GM23338 (cell line): Measurements from ENCODE around the gene MFN1. TPM values are rescaled to one million over a fixed set of nuclear protein-coding genes. Genes with fewer than 3 reads are reported as not detected.

Source experiments
- ATAC-seq: fragments of 200-7000 bp; cut with Tn5 transposase; 3 replicates; pipeline ENCODE4 v1.9.1; 2020
- DNase-seq: peaks from one replicate; pipeline ENCODE4 v3.0.0-alpha.2; 2015; ENCODE audit warnings: low spot score
- H2AFZ ChIP-seq: fragments of 200-600 bp; sonication (generic); 2 replicates; pipeline ENCODE4 v1.8.0; 2016; ENCODE audit warnings: antibody characterized with exemption, mild to moderate bottlenecking, moderate library complexity
- H3F3A ChIP-seq: fragments of 200-600 bp; sonication (generic); replicated peaks from 2 replicates; pipeline ENCODE4 v1.8.0; 2017; ENCODE audit warnings: antibody characterized with exemption, mixed run types, low read depth
- H3K27ac ChIP-seq: fragments of 200-600 bp; sonication (generic); 2 replicates; pipeline ENCODE4 v1.6.1; 2016; ENCODE audit warnings: low read depth
- H3K27me3 ChIP-seq: fragments of 200-600 bp; sonication (generic); 2 replicates; pipeline ENCODE4 v1.8.0; 2016; ENCODE audit warnings: mild to moderate bottlenecking, mixed run types, moderate library complexity; ENCODE audit not compliant: insufficient read depth
- H3K36me3 ChIP-seq: fragments of 200-600 bp; sonication (generic); 2 replicates; pipeline ENCODE4 v1.8.0; 2016; ENCODE audit warnings: mild to moderate bottlenecking; ENCODE audit not compliant: insufficient read depth
- H3K4me1 ChIP-seq: fragments of 200-600 bp; sonication (generic); 2 replicates; pipeline ENCODE4 v1.8.0; 2016; ENCODE audit warnings: mild to moderate bottlenecking, moderate library complexity; ENCODE audit not compliant: insufficient read depth
- H3K4me2 ChIP-seq: fragments of 200-600 bp; sonication (generic); 2 replicates; pipeline ENCODE4 v1.7.1; 2017; ENCODE audit warnings: mixed run types
- H3K4me3 ChIP-seq: fragments of 200-600 bp; sonication (generic); 2 replicates; pipeline ENCODE4 v1.6.1; 2016; ENCODE audit warnings: mixed run types
- H3K79me2 ChIP-seq: fragments of 200-600 bp; sonication (generic); replicated peaks from 2 replicates; pipeline ENCODE4 v1.8.0; 2017; ENCODE audit warnings: mild to moderate bottlenecking; ENCODE audit not compliant: insufficient read depth
- H3K9me2 ChIP-seq: fragments of 200-600 bp; sonication (generic); 2 replicates; pipeline ENCODE4 v1.8.0; 2017; ENCODE audit not compliant: insufficient read depth
- H4K20me1 ChIP-seq: fragments of 200-600 bp; sonication (generic); replicated peaks from 2 replicates; pipeline ENCODE4 v1.8.0; 2017; ENCODE audit warnings: mild to moderate bottlenecking; ENCODE audit not compliant: insufficient read depth
- H3K27ac Mint-ChIP-seq: 2 replicates; pipeline ENCODE4 v1.8.0; 2020; ENCODE audit warnings: inconsistent platforms, mild to moderate bottlenecking, moderate library complexity, mixed read lengths
- H3K27me3 Mint-ChIP-seq: 3 replicates; pipeline ENCODE4 v1.8.0; 2022; ENCODE audit warnings: low read depth, mild to moderate bottlenecking, moderate library complexity, mixed read lengths, inconsistent platforms; ENCODE audit not compliant: insufficient read depth, poor library complexity
- H3K36me3 Mint-ChIP-seq: 3 replicates; pipeline ENCODE4 v1.8.0; 2021; ENCODE audit warnings: low read depth, mild to moderate bottlenecking, inconsistent platforms, moderate library complexity, mixed read lengths
- H3K4me1 Mint-ChIP-seq: 3 replicates; pipeline ENCODE4 v1.8.0; 2020; ENCODE audit warnings: mild to moderate bottlenecking, inconsistent platforms, mixed read lengths
- H3K4me3 Mint-ChIP-seq: 3 replicates; pipeline ENCODE4 v1.8.0; 2021; ENCODE audit warnings: moderate library complexity, mild to moderate bottlenecking, inconsistent platforms, mixed read lengths
- H3K9me3 Mint-ChIP-seq: 3 replicates; pipeline ENCODE4 v1.8.0; 2020; ENCODE audit warnings: moderate library complexity, mild to moderate bottlenecking, inconsistent platforms, mixed read lengths
- CREB1 ChIP-seq: fragments of 250-450 bp; sonication (Bioruptor Pico); IDR thresholded peaks from 2 replicates; pipeline ENCODE4 v1.5.0; 2020; ENCODE audit warnings: low read depth, mild to moderate bottlenecking, moderate library complexity
- CTCF ChIP-seq, 2 experiments: fragments of 200-600 bp in 1 of 2; sonication (generic) in 1 of 2; conservative IDR thresholded peaks; 2 replicates each; pipeline versions ENCODE4 v1.5.1 to v1.6.1; 2016 to 2017; ENCODE audit warnings: antibody characterized with exemption in 2 of 2, low read depth in 2 of 2, mild to moderate bottlenecking in 2 of 2, moderate library complexity in 1 of 2
- EZH2 ChIP-seq: fragments of 200-600 bp; sonication (generic); IDR thresholded peaks from one replicate; pipeline ENCODE4 v1.8.0; 2017; ENCODE audit warnings: antibody characterized with exemption, mild to moderate bottlenecking, low read depth; ENCODE audit not compliant: unreplicated experiment
- EZH2phosphoT487 ChIP-seq: fragments of 200-600 bp; sonication (generic); IDR thresholded peaks from one replicate; pipeline ENCODE4 v1.8.1; 2018; ENCODE audit warnings: antibody characterized with exemption; ENCODE audit not compliant: unreplicated experiment
- JUNB ChIP-seq: IDR thresholded peaks from one replicate; pipeline ENCODE4 v1.6.1; 2016; ENCODE audit warnings: antibody characterized with exemption; ENCODE audit not compliant: unreplicated experiment
- POLR2AphosphoS5 ChIP-seq: IDR thresholded peaks from 2 replicates; pipeline ENCODE4 v1.6.1; 2016; ENCODE audit warnings: antibody characterized with exemption, low read depth
- STAT1 ChIP-seq: IDR thresholded peaks from one replicate; pipeline ENCODE4 v1.6.1; 2016; ENCODE audit warnings: antibody characterized with exemption; ENCODE audit not compliant: unreplicated experiment
- ZNF331 ChIP-seq: fragments of 250-450 bp; sonication (Bioruptor Pico); IDR thresholded peaks from 2 replicates; pipeline ENCODE4 v1.5.0; 2020; ENCODE audit warnings: low read depth, mild to moderate bottlenecking, moderate library complexity
- ZNF462 ChIP-seq: fragments of 250-450 bp; sonication (Bioruptor Pico); IDR thresholded peaks from 2 replicates; pipeline ENCODE4 v1.5.0; 2020; ENCODE audit warnings: mild to moderate bottlenecking, moderate library complexity
- polyA plus RNA-seq: library from polyadenylated mRNA; unstranded; fragments of >200 nt; fragmentation: Nextera tagmentation; extraction: Ambion mirVana; gene quantifications from 2 replicates; pipeline ENCODE4 v1.2.1, GENCODE V29; 2016
- total RNA-seq: library from RNA; depleted of rRNA; stranded (reverse); fragments of >200 nt; shearing (Covaris generic); gene quantifications from 2 replicates; pipeline ENCODE4 v1.2.3, GENCODE V29; 2014

Gene MFN1
- total and polyA plus RNA-seq, 2 experiments from 2014 or later: 16.1 to 36.2 TPM

- no peak for TF ChIP-seq ZNF462
- no peak for TF ChIP-seq CREB1 (CRISPR knock-in tag)
- TF ChIP-seq EZH2phosphoT487: no peak
- no peak for TF ChIP-seq JUNB
- no peak for TF ChIP-seq STAT1
- TF ChIP-seq EZH2: no peak
- no peak for TF ChIP-seq CTCF (conservative IDR thresholded peaks at IDR 0.05; ENCODE audit: low read depth in 2 of 2)
Measured at GRCh38 chr3:179297971-179298725, 49.4 kb upstream of the MFN1 start (continued).

GRCh38 chr3:179299316-179299715, 48.2 kb upstream of the MFN1 start:
- Histone ChIP-seq H3F3A (no peaks in the 10 kb centered on the region), H3K9me2 (no peaks in the 10 kb centered on the region), H3K4me2 (no peak overlapping the region), H3K36me3 (no peaks in the 10 kb centered on the region), H2AFZ (no peak overlapping the region), H3K27ac (no peak overlapping the region), H3K79me2 (no peaks in the 10 kb centered on the region), H3K27me3 (no peaks in the 10 kb centered on the region), H3K4me3 (no peak overlapping the region), H3K4me1 (0 out of 2 replicates have a peak, but pooled peaks cover 4% of the 10 kb centered on the region), H4K20me1 (no peaks in the 10 kb centered on the region)
- ATAC-seq (no peak), DNase-seq (no peak)
- Mint-ChIP-seq H3K4me1 (peaks cover 8% of the 10 kb centered on the region; the same call in 2 of the 3 replicates), H3K4me3 (no peak overlapping the region), H3K27me3 (no peaks in the 10 kb centered on the region), H3K27ac (no peak overlapping the region), H3K36me3 (peaks cover 7% of the 10 kb centered on the region; the same call in 2 of the 3 replicates), H3K9me3 (peaks cover 10% of the 10 kb centered on the region; the same call in 2 of the 3 replicates)
- TF ChIP-seq EZH2phosphoT487: no peak
- TF ChIP-seq POLR2AphosphoS5: no peak
- TF ChIP-seq ZNF331: no peak
- TF ChIP-seq JUNB: no peak
- TF ChIP-seq STAT1: no peak
- TF ChIP-seq CTCF (conservative IDR thresholded peaks at IDR 0.05; ENCODE audit: low read depth in 2 of 2): no peak
- TF ChIP-seq CREB1 (CRISPR knock-in tag): no peak
- no peak for TF ChIP-seq EZH2
